BJ (cell line): Measurements from ENCODE around the gene RHOB. TPM values are rescaled to one million over a fixed set of nuclear protein-coding genes. Genes with fewer than 3 reads are reported as not detected.

Experiments used
- CTCF ChIA-PET: fragments of 350-600 bp; formaldehyde crosslinking; extraction: SDS; loops from one replicate; lab custom pipeline; 2021; ENCODE audit warnings: antibody characterized with exemption, inconsistent platforms; lab: Yijun Ruan, JAX
- POLR2A ChIA-PET: fragments of 300-600 bp; sonication (Branson Sonifier 250); formaldehyde crosslinking; extraction: SDS; loops from one replicate; lab custom pipeline; 2021; ENCODE audit warnings: antibody characterized with exemption; lab: Charles Lee
- DNase-seq: peaks from one replicate; pipeline ENCODE4 v3.0.0-alpha.2; 2011; ENCODE audit warnings: low read depth
- H3K27me3 ChIP-seq: 2 replicates; pipeline ENCODE4 v1.6.0; 2011; ENCODE audit warnings: low read length; ENCODE audit not compliant: control insufficient read depth, insufficient read depth
- H3K36me3 ChIP-seq: 2 replicates; pipeline ENCODE4 v1.5.1; 2011; ENCODE audit warnings: low read length; ENCODE audit not compliant: control insufficient read depth, insufficient read depth
- H3K4me3 ChIP-seq: 2 replicates; pipeline ENCODE4 v1.5.1; 2011; ENCODE audit warnings: low read depth, mild to moderate bottlenecking, control low read depth, low read length
- polyA plus RNA-seq: library from polyadenylated mRNA; depleted of rRNA; stranded (reverse); fragments of >200 nt; gene quantifications from 2 replicates; pipeline ENCODE4 v1.2.3, GENCODE V29; 2011
- TF ChIP-seq, protein P1 (sequence below): IDR thresholded peaks from 2 replicates; pipeline ENCODE4 v1.5.1; 2011; ENCODE audit warnings: low read depth, mild to moderate bottlenecking, control low read depth, inconsistent platforms, low read length, moderate library complexity; ENCODE audit not compliant: insufficient read depth

Gene RHOB
- polyA plus RNA-seq, 1 experiment, result 87.2 TPM

DNA sequence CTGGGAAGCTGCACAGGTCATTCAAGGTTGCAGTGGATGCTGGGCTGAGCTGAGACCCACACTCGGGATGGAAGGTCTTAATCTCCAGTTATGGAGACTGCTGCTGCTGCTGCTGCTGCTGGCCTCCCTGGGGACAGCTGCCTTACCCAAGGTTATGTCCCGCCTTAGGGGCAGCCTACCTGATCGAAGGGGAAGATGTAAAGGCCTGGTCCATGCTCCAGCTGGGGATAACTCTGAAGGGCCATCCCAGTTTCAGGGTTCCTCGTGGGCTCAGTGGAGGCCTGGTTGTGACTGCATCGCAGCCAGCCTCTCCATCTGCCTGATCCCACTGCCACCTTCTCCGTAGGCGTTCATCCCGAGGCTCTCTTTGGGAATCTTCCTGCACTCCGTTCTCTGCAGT is 33.0 kb downstream of the RHOB start:
- H3K4me3 ChIP-seq, result no peak overlapping the region
- H3K27me3 ChIP-seq, result no peaks in the 10 kb centered on the region; the same call in 1 of the 2 replicates
- ChIA-PET POLR2A (no interaction called here), CTCF (interaction anchor here (0.9 to 1.0 kb wide), 4 partner anchors 10 to 68 kb away, joined by 3 read pairs; no protein-coding TSS in a partner anchor)
- H3K36me3 ChIP-seq, result no peaks in the 10 kb centered on the region
- TF ChIP-seq, protein P1, sequence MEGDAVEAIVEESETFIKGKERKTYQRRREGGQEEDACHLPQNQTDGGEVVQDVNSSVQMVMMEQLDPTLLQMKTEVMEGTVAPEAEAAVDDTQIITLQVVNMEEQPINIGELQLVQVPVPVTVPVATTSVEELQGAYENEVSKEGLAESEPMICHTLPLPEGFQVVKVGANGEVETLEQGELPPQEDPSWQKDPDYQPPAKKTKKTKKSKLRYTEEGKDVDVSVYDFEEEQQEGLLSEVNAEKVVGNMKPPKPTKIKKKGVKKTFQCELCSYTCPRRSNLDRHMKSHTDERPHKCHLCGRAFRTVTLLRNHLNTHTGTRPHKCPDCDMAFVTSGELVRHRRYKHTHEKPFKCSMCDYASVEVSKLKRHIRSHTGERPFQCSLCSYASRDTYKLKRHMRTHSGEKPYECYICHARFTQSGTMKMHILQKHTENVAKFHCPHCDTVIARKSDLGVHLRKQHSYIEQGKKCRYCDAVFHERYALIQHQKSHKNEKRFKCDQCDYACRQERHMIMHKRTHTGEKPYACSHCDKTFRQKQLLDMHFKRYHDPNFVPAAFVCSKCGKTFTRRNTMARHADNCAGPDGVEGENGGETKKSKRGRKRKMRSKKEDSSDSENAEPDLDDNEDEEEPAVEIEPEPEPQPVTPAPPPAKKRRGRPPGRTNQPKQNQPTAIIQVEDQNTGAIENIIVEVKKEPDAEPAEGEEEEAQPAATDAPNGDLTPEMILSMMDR, result no peak
- DNase-seq, result no peak

DNA sequence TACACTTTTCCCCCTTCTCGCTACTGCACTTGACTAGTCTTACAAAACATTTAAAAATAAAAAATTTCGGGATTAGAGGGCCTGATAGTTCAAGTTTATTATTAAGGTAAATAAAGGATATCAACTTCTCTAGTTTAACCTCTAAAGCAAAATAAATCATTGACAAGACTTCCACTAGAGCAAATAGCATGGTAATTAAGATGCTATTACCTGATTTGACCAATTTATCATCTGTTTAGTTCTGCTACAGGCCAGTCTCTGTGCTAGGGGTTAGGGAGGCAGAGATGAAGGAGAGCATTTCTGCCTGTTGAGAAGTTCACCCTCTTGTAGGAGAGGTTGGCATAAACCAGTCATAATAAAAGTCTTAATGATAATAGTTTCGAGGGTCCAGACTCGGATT is 34.0 kb downstream of the RHOB start:
- TF ChIP-seq, protein P1, result no peak
- CTCF ChIA-PET, result interaction anchor here (0.6 to 0.9 kb wide), 2 partner anchors 69 to 159 kb away, joined by 3 read pairs; no protein-coding TSS in a partner anchor

DNA sequence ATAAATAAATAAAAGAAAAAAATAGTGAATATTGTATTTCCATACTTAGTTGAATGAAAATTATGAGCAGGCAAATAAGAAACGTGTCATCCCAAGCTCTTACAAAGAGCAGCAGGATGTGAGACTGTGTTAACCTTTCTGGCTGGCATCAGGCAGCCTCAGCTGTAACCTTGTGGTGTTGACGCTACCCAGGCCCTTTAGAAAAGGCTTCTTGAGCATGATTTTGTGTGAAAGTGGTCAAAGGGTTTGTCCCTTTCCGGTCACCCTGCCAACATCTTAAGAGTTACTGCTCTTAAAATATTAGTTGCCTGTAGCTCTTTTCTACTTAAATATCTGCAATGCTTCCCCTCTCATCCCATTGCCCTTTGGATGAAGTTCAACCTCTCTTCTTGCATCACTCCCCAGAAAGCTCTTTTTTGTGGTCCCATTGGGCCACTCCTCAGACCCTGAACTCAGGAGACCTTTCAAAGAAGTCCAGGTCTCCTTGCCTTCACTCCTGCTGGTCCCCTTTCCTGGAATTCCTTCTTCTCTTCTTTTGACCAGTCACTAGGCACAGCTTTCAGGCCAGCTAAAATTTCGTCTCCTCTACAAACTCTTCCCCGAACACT is 35.0 kb downstream of the RHOB start:
- ChIA-PET CTCF (interaction anchor here (0.6 to 0.9 kb wide), 2 partner anchors 9 to 158 kb away, joined by 3 read pairs; no protein-coding TSS in a partner anchor), POLR2A (interaction anchor here (0.5 to 0.6 kb wide), 2 partner anchors 27 to 32 kb away, joined by 3 read pairs; no protein-coding TSS in a partner anchor)
- no peak for DNase-seq
- Histone ChIP-seq H3K4me3 (no peak overlapping the region), H3K36me3 (no peaks in the 10 kb centered on the region), H3K27me3 (no peaks in the 10 kb centered on the region; the same call in 1 of the 2 replicates)
- TF ChIP-seq, protein P1, result no peak

More for the DNA sequence above, 34.0 kb downstream of the RHOB start:
- Histone ChIP-seq H3K36me3 (no peaks in the 10 kb centered on the region), H3K27me3 (no peaks in the 10 kb centered on the region; the same call in 1 of the 2 replicates), H3K4me3 (no peak overlapping the region)
- POLR2A ChIA-PET, result no interaction called here
- no peak for DNase-seq

DNA sequence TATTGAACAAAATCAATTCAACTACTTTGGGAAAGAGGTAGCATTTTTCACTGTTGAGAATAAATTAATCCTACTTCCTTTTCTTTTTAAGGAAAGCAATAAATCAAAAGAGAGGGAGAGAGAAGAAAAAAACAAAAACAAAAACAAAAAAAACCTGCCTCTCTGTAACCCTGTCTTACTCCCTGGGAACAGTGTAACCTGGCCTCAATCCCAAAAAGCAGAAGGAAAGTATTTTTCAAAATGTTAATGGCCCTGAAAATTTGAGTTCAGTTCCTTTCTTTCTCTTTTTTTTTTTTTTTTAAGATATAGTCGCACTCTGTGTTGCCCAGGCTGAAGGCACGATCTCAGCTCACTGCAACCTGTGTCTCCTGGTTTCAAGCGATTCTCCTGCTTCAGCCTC is 35.9 kb downstream of the RHOB start:
- no peak overlapping the region for H3K4me3 ChIP-seq
- DNase-seq, result no peak
- ChIA-PET POLR2A (no interaction called here), CTCF (no interaction called here)
- H3K27me3 ChIP-seq, result no peaks in the 10 kb centered on the region; the same call in 1 of the 2 replicates
- TF ChIP-seq, protein P1, result no peak
- no peaks in the 10 kb centered on the region for H3K36me3 ChIP-seq

DNA sequence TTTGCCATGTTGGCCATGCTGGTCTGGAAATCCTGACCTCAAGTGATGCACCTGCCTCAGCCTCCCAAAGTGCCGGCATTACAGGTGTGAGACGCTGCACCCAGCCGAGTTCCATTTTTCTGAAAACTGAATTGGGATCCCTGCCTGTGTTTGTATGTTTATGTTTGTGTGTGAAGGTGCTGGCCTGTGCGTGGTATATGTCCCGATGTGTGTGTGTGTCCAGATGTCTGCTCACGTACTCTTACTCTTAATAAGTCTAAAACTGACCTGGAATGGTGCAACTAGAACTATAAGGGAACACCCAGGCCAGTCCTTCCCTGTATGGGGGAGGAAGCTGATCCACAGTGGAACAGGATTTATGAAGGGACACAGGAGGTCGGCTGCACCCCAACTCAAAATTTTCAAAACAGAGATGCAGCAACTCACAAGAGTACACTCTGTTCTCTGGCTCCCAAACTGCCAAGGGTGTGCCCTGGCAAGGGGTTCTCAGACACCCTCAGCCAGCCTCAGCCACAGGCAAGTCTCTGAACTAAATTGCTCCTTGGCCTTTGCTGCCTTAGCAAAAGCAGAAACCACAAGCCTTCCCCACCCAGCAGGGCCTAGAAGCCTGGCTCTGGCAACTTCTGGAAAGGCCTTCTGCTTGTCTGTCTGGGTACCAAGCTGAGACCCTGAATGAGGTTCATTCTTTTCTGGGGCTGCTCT is 36.5 kb downstream of the RHOB start:
- TF ChIP-seq, protein P1, result no peak
- ChIA-PET POLR2A (no interaction called here), CTCF (no interaction called here)
- H3K4me3 ChIP-seq, result no peak overlapping the region
- no peak for DNase-seq
- H3K27me3 ChIP-seq, result no peaks in the 10 kb centered on the region; the same call in 1 of the 2 replicates
- H3K36me3 ChIP-seq, result no peaks in the 10 kb centered on the region
